PC-9 (cell line): ENCODE data around the gene SEC24D.

Source experiments
- CTCF ChIP-seq: fragments of 200-600 bp; sonication (generic); conservative IDR thresholded peaks from 2 replicates; pipeline ENCODE4 v1.6.1; 2017; ENCODE audit warnings: mixed run types, antibody characterized with exemption, mild to moderate bottlenecking, moderate library complexity
- EZH2 ChIP-seq: fragments of 200-600 bp; sonication (generic); IDR thresholded peaks from 2 replicates; pipeline ENCODE4 v1.8.0; 2017; ENCODE audit warnings: antibody characterized with exemption, low read depth

- TF ChIP-seq CTCF (no peak), EZH2 (no peak)
These were observed 62.5 kb downstream of the SEC24D start for GRCh38 chr4:118773429-118773792.
